ENCODE measurements around the gene NTN5. TPM values are rescaled to one million over a fixed set of nuclear protein-coding genes. Genes with fewer than 3 reads are reported as not detected.

The NTN5 gene
- total and polyA plus RNA-seq, 2 of the 4 experiments (the other 2 are of a cell fraction), result 0.19 TPM; not detected in 1

DNA sequence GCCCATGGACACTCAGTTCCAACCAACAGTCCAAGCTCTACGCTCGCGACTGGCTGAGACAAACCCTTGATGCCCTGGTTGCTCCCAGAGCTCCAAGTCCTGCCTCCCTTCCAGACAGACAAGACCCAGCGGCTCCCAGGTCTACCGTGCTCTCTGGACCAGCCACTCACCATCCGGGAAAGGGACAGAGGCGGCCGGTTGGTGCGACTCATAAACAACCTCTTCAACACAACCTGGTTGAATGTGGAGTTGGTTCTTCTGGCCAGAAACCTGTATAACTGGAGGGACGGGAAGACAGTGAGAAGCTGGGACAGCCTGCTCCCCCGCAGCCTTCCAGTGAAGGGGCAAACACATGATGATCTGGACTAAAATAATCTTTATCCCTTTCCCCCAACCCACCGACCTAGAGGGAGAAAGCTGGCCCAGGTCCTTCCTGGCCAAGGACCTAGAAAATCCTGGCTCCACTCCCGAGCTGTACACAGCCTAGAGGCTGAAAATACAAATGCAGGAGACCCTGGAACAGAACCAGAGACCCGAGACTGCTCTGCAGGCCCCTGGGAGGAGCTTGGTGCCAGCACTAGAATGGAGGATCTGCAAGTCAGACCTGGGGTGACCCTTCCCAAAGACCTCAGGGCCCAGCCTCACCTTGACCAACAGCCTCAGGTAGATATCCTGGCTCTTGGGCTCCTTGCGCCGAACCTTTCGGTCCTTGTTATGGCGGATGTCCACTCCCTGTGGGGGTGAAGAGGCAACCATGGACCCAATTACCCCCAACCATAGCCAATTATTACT, 55.5 kb downstream of the NTN5 start:
- Histone ChIP-seq H3K14ac (replicated peaks; ENCODE audit: low read depth, low read length) (0 out of 2 replicates have a peak overlapping the region, but pooled peaks have one; percentile 95), H2BK5ac (ENCODE audit: low read depth, low read length, poor library complexity, severe bottlenecking) (no peak overlapping the region), H3K4ac (ENCODE audit: low read depth, low read length) (no peak overlapping the region), H2BK15ac (ENCODE audit: low read depth, low read length) (no peak overlapping the region), H2BK20ac (ENCODE audit: low read depth, low read length) (no peak overlapping the region), H3K4me3 (ENCODE audit: insufficient read depth, low read depth, low read length) (peak overlapping the region; percentile 82), H3K36me3 (ENCODE audit: control insufficient read depth, insufficient read depth, low read length) (peaks cover 28% of the 10 kb centered on the region), H3K9me1 (ENCODE audit: insufficient read depth, low read length) (peaks cover 4% of the 10 kb centered on the region), H3K79me1 (ENCODE audit: low read depth in 1 of 2, low read length in 2 of 2) (peaks cover 16 to 49% of the 10 kb centered on the region in 2 experiments; a peak in 3 of 4 replicates), H4K5ac (ENCODE audit: low read depth, low read length) (no peak overlapping the region), H2AK5ac (ENCODE audit: low read depth, low read length) (no peak overlapping the region; the same call in 1 of the 2 replicates), H3K27me3 (ENCODE audit: control insufficient read depth, insufficient read depth, low read length) (no peaks in the 10 kb centered on the region), H4K8ac (ENCODE audit: low read depth in 2 of 2, low read length in 2 of 2) (no peak overlapping the region), H3K18ac (ENCODE audit: low read depth, low read length) (no peak overlapping the region), H3K9ac (ENCODE audit: low read depth, low read length) (peak overlapping the region; percentile 99), H3K9me3 (ENCODE audit: control insufficient read depth, insufficient read depth, low read length) (no peaks in the 10 kb centered on the region), H3K56ac (ENCODE audit: extremely low read depth, insufficient read depth, low read length) (no peak overlapping the region), H3K23ac (ENCODE audit: low read depth, low read length) (peak overlapping the region; percentile 88; the same call in 1 of the 2 replicates), H4K91ac (ENCODE audit: insufficient read depth, low read depth, low read length) (no peak overlapping the region), H2AK9ac (replicated peaks; ENCODE audit: low read depth, low read length, poor library complexity) (no peak overlapping the region), H3K4me2 (ENCODE audit: low read depth, low read length) (peak overlapping the region; percentile 97), H2AFZ (replicated peaks; ENCODE audit: low read length, poor library complexity) (no peak overlapping the region), H4K20me1 (ENCODE audit: insufficient read depth, low read length) (peaks cover 53% of the 10 kb centered on the region), H3K27ac (ENCODE audit: insufficient read depth, low read length) (no peak overlapping the region), H3K4me1 (ENCODE audit: control insufficient read depth, insufficient read depth, low read length) (peaks cover 9% of the 10 kb centered on the region), H2BK120ac (ENCODE audit: low read depth, low read length) (no peak overlapping the region)
- in situ Hi-C loops (cut with MboI; ENCODE audit: low sequenced_read_pairs), result no loop called here
- ATAC-seq (ENCODE audit: low read depth), result no peak
- 10% methylated on average over 2 of the region's 18 CpGs; no CpG with 5 or more reads in 1 of the 2 experiments for WGBS, 2 experiments (ENCODE audit: extremely low coverage in 2 of 2, insufficient read length in 1 of 2)
- dilution Hi-C loops (cut with HindIII; ENCODE audit: low sequenced_read_pairs, unreplicated experiment), result no loop called here
- intact Hi-C loops (cut with micrococcal nuclease), result no loop called here
- ChIA-PET POLR2A (ENCODE audit: unreplicated experiment) (no interaction called here), CTCF (interaction anchor here (1.3 kb wide), 1 partner anchor 129 kb away, joined by 5 read pairs; no protein-coding TSS in a partner anchor)
- no TSS peak for BruUV-seq (replicated peaks)
- no peak for DNase-seq
- TF ChIP-seq, protein P1, sequence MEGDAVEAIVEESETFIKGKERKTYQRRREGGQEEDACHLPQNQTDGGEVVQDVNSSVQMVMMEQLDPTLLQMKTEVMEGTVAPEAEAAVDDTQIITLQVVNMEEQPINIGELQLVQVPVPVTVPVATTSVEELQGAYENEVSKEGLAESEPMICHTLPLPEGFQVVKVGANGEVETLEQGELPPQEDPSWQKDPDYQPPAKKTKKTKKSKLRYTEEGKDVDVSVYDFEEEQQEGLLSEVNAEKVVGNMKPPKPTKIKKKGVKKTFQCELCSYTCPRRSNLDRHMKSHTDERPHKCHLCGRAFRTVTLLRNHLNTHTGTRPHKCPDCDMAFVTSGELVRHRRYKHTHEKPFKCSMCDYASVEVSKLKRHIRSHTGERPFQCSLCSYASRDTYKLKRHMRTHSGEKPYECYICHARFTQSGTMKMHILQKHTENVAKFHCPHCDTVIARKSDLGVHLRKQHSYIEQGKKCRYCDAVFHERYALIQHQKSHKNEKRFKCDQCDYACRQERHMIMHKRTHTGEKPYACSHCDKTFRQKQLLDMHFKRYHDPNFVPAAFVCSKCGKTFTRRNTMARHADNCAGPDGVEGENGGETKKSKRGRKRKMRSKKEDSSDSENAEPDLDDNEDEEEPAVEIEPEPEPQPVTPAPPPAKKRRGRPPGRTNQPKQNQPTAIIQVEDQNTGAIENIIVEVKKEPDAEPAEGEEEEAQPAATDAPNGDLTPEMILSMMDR (conservative IDR thresholded peaks at IDR 0.05; ENCODE audit: low read depth, low read length), result no peak
- TF ChIP-seq RAD21 (IDR thresholded peaks at IDR 0.05; ENCODE audit: low read length) (no peak), BHLHE40 (IDR thresholded peaks at IDR 0.05; ENCODE audit: low read depth, low read length) (no peak), MAFK (IDR thresholded peaks at IDR 0.05; ENCODE audit: low read depth, low read length) (no peak), RCOR1 (IDR thresholded peaks at IDR 0.05; ENCODE audit: insufficient replicate concordance, low read length) (no peak), CEBPB (IDR thresholded peaks at IDR 0.05; ENCODE audit: low read depth, low read length) (no peak), POLR2A (IDR thresholded peaks at IDR 0.05; ENCODE audit: low read depth, low read length) (no peak), MXI1 (IDR thresholded peaks at IDR 0.05; ENCODE audit: borderline replicate concordance, low read depth, low read length) (no peak), RFX5 (IDR thresholded peaks at IDR 0.05; ENCODE audit: low read depth, low read length) (no peak), CHD1 (IDR thresholded peaks at IDR 0.05; ENCODE audit: low read depth, low read length) (no peak), MAZ (IDR thresholded peaks at IDR 0.05; ENCODE audit: borderline replicate concordance, low read depth, low read length) (no peak), SMC3 (IDR thresholded peaks at IDR 0.05; ENCODE audit: low read depth, low read length) (no peak), NFE2L2 (IDR thresholded peaks at IDR 0.05; ENCODE audit: low read depth, low read length) (no peak)
- TF ChIP-seq, protein P2, sequence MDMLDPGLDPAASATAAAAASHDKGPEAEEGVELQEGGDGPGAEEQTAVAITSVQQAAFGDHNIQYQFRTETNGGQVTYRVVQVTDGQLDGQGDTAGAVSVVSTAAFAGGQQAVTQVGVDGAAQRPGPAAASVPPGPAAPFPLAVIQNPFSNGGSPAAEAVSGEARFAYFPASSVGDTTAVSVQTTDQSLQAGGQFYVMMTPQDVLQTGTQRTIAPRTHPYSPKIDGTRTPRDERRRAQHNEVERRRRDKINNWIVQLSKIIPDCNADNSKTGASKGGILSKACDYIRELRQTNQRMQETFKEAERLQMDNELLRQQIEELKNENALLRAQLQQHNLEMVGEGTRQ (IDR thresholded peaks at IDR 0.05; ENCODE audit: low read depth, low read length), result no peak
- TF ChIP-seq, protein P3, sequence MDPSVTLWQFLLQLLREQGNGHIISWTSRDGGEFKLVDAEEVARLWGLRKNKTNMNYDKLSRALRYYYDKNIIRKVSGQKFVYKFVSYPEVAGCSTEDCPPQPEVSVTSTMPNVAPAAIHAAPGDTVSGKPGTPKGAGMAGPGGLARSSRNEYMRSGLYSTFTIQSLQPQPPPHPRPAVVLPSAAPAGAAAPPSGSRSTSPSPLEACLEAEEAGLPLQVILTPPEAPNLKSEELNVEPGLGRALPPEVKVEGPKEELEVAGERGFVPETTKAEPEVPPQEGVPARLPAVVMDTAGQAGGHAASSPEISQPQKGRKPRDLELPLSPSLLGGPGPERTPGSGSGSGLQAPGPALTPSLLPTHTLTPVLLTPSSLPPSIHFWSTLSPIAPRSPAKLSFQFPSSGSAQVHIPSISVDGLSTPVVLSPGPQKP (IDR thresholded peaks at IDR 0.05; ENCODE audit: borderline replicate concordance, low read depth, low read length), result no peak

Measured in IMR-90 (cell line).